Right lobe of liver (tissue), 4 donors: ENCODE data around the gene RACK1.
A peak's percentile ranks its signal among the peaks of the same experiment; 100 is the strongest.
"Not testable (repeated sequence)": the region's sequence is repeated elsewhere in the genome, so short reads cannot be mapped to it uniquely, and the experiment has no call there.

Experiments
- CTCF ChIP-seq, 4 donors: fragments of 200-600 bp in 3 of 4; fragments of 450-650 bp in 1 of 4; IDR thresholded peaks; one replicate each; pipeline versions ENCODE4 v1.5.1 to v1.8.0; 2016 to 2022; ENCODE audit warnings: antibody characterized with exemption in 4 of 4, mild to moderate bottlenecking in 2 of 4
- POLR2A ChIP-seq: fragments of 450-650 bp; IDR thresholded peaks from one replicate; pipeline ENCODE4 v1.6.1; 2017; ENCODE audit warnings: antibody characterized with exemption, mild to moderate bottlenecking
- donor health status: DM: no; HTN: no; CAD: no.
- donor health status: DM: no; HTN: no; CAD: no.
- donor health status: DM: no; HTN: yes; CAD: no.

- TF ChIP-seq CTCF (IDR thresholded peaks at IDR 0.05): peak in 1 of 4 donors; percentile 6
- not testable (repeated sequence) for TF ChIP-seq POLR2A
Measured at GRCh38 chr5:181283841-181284755, 40.4 kb upstream of the RACK1 start.
